K562 (cell line): ENCODE data around the gene LY6G5B. TPM values are rescaled to one million over a fixed set of nuclear protein-coding genes. Genes with fewer than 3 reads are reported as not detected.
A peak's percentile ranks its signal among the peaks of the same experiment; 100 is the strongest.

ENCODE experiments used
- CHD4 ChIP-seq: fragments of 200-600 bp; sonication (generic); IDR thresholded peaks from 3 replicates; pipeline ENCODE4 v1.6.1; 2012; ENCODE audit warnings: low read depth, mild to moderate bottlenecking, mixed read lengths, low read length, inconsistent platforms; ENCODE audit not compliant: insufficient read depth, insufficient replicate concordance, poor library complexity, severe bottlenecking
- DDX20 ChIP-seq: fragments of 450-650 bp; IDR thresholded peaks from 2 replicates; pipeline ENCODE4 v1.6.1; 2016; ENCODE audit warnings: missing genetic modification characterization, low read depth, mild to moderate bottlenecking, missing compliant biosample characterization, moderate library complexity
- HDAC6 ChIP-seq: IDR thresholded peaks from 2 replicates; pipeline ENCODE4 v1.6.1; 2012; ENCODE audit warnings: low read depth, mild to moderate bottlenecking, control low read depth, inconsistent platforms, low read length, moderate library complexity
- polyA plus RNA-seq, 8 experiments: library from polyadenylated mRNA; depleted of rRNA in 4 of 8; stranded (reverse) in 5 of 8; unstranded in 3 of 8; fragments of >200 nt; fragmentation: Nextera tagmentation in 2 of 8; fragmentation: Illumina TruSeq in 1 of 8; extraction: Ambion mirVana in 2 of 8; extraction: Trizol in 1 of 8; gene quantifications; 2 replicates each; pipeline versions ENCODE4 v1.2.1 to v1.2.3, GENCODE V29; 2011 to 2014; ENCODE audit warnings: inconsistent platforms in 1 of 8, missing spikeins in 1 of 8
- total RNA-seq, 7 experiments: library from RNA; depleted of rRNA in 6 of 7; stranded (reverse); fragments of >200 nt in 6 of 7; fragmentation: Illumina TruSeq in 2 of 7; extraction: Trizol in 2 of 7; gene quantifications; 2 replicates each; pipeline versions ENCODE4 v1.2.1 to v1.2.3, GENCODE V29; 2011 to 2021; ENCODE audit warnings: low replicate concordance in 1 of 7
- TF ChIP-seq, protein P1 (sequence below): fragments of 250-450 bp; sonication (Bioruptor Pico); IDR thresholded peaks from 2 replicates; pipeline ENCODE4 v1.4.0; 2020
- TF ChIP-seq, protein P2 (sequence below): fragments of 200-600 bp; sonication (generic); IDR thresholded peaks from one replicate; pipeline ENCODE4 v1.6.1; 2012; ENCODE audit warnings: mild to moderate bottlenecking, low read depth, low read length, inconsistent platforms
- TF ChIP-seq, protein P3 (sequence below): fragments of 450-650 bp; IDR thresholded peaks from 2 replicates; pipeline ENCODE4 v1.6.1; 2018; ENCODE audit not compliant: partially characterized antibody
- TF ChIP-seq, protein P4 (sequence below), 2 experiments: fragments of 200-800 bp in 1 of 2; sonication (Bioruptor generic) in 1 of 2; sonication (generic) in 1 of 2; formaldehyde crosslinking in 1 of 2; IDR thresholded peaks in 1 of 2; conservative IDR thresholded peaks in 1 of 2; 2 replicates each; pipeline versions ENCODE4 v1.5.0 to v1.6.1; 2016 to 2020; ENCODE audit warnings: missing compliant biosample characterization in 1 of 2, missing genetic modification characterization in 1 of 2, missing genetic modification reagents in 1 of 2

LY6G5B gene
- total and polyA plus RNA-seq, 9 of the 15 experiments (the other 6 are each of a cell fraction or from before 2014, with no cell fraction given) = 6.0 to 27.0 (median 7.5) TPM

DNA sequence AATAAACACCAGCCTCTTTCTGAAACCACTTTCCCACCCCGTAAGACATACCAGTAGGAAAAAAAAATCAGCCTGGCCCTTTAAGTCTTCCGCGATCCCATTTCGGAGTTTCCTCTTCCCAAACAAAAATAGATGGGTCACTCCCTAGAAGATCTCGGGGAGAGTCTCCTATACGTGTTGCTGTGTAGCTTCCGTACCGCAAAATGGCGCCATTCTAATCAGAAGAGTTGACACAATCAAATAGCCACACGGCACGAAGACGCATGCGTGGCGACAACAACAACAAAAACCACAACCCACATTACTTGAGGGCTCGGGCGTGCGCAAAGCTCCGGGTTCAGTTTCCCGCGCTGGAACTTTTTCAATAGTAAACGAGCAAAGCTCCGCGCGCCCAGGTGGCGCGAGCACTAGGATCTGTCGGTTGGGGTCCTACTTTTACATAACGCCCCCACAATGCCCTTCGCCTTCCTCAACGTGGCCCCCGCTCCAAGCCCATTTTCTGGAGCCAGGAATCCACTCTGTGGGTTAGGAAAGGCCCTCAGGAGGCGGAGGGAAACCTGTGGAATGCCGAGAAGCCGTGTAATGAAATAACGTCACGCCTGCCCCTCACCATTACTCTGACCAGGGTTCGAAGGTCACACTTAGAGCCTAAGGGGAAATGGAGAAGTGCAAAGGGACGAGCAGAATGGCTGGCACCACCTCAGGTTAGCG, 4.8 kb upstream of the LY6G5B start, which contains the start of gene GPANK1 (continued):
- TF ChIP-seq, protein P1, sequence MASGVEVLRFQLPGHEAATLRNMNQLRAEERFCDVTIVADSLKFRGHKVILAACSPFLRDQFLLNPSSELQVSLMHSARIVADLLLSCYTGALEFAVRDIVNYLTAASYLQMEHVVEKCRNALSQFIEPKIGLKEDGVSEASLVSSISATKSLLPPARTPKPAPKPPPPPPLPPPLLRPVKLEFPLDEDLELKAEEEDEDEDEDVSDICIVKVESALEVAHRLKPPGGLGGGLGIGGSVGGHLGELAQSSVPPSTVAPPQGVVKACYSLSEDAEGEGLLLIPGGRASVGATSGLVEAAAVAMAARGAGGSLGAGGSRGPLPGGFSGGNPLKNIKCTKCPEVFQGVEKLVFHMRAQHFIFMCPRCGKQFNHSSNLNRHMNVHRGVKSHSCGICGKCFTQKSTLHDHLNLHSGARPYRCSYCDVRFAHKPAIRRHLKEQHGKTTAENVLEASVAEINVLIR (CRISPR knock-in tag) = no peak
- TF ChIP-seq, protein P2, sequence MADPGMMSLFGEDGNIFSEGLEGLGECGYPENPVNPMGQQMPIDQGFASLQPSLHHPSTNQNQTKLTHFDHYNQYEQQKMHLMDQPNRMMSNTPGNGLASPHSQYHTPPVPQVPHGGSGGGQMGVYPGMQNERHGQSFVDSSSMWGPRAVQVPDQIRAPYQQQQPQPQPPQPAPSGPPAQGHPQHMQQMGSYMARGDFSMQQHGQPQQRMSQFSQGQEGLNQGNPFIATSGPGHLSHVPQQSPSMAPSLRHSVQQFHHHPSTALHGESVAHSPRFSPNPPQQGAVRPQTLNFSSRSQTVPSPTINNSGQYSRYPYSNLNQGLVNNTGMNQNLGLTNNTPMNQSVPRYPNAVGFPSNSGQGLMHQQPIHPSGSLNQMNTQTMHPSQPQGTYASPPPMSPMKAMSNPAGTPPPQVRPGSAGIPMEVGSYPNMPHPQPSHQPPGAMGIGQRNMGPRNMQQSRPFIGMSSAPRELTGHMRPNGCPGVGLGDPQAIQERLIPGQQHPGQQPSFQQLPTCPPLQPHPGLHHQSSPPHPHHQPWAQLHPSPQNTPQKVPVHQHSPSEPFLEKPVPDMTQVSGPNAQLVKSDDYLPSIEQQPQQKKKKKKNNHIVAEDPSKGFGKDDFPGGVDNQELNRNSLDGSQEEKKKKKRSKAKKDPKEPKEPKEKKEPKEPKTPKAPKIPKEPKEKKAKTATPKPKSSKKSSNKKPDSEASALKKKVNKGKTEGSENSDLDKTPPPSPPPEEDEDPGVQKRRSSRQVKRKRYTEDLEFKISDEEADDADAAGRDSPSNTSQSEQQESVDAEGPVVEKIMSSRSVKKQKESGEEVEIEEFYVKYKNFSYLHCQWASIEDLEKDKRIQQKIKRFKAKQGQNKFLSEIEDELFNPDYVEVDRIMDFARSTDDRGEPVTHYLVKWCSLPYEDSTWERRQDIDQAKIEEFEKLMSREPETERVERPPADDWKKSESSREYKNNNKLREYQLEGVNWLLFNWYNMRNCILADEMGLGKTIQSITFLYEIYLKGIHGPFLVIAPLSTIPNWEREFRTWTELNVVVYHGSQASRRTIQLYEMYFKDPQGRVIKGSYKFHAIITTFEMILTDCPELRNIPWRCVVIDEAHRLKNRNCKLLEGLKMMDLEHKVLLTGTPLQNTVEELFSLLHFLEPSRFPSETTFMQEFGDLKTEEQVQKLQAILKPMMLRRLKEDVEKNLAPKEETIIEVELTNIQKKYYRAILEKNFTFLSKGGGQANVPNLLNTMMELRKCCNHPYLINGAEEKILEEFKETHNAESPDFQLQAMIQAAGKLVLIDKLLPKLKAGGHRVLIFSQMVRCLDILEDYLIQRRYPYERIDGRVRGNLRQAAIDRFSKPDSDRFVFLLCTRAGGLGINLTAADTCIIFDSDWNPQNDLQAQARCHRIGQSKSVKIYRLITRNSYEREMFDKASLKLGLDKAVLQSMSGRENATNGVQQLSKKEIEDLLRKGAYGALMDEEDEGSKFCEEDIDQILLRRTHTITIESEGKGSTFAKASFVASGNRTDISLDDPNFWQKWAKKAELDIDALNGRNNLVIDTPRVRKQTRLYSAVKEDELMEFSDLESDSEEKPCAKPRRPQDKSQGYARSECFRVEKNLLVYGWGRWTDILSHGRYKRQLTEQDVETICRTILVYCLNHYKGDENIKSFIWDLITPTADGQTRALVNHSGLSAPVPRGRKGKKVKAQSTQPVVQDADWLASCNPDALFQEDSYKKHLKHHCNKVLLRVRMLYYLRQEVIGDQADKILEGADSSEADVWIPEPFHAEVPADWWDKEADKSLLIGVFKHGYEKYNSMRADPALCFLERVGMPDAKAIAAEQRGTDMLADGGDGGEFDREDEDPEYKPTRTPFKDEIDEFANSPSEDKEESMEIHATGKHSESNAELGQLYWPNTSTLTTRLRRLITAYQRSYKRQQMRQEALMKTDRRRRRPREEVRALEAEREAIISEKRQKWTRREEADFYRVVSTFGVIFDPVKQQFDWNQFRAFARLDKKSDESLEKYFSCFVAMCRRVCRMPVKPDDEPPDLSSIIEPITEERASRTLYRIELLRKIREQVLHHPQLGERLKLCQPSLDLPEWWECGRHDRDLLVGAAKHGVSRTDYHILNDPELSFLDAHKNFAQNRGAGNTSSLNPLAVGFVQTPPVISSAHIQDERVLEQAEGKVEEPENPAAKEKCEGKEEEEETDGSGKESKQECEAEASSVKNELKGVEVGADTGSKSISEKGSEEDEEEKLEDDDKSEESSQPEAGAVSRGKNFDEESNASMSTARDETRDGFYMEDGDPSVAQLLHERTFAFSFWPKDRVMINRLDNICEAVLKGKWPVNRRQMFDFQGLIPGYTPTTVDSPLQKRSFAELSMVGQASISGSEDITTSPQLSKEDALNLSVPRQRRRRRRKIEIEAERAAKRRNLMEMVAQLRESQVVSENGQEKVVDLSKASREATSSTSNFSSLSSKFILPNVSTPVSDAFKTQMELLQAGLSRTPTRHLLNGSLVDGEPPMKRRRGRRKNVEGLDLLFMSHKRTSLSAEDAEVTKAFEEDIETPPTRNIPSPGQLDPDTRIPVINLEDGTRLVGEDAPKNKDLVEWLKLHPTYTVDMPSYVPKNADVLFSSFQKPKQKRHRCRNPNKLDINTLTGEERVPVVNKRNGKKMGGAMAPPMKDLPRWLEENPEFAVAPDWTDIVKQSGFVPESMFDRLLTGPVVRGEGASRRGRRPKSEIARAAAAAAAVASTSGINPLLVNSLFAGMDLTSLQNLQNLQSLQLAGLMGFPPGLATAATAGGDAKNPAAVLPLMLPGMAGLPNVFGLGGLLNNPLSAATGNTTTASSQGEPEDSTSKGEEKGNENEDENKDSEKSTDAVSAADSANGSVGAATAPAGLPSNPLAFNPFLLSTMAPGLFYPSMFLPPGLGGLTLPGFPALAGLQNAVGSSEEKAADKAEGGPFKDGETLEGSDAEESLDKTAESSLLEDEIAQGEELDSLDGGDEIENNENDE = peak; percentile 71
- TF ChIP-seq, protein P3, sequence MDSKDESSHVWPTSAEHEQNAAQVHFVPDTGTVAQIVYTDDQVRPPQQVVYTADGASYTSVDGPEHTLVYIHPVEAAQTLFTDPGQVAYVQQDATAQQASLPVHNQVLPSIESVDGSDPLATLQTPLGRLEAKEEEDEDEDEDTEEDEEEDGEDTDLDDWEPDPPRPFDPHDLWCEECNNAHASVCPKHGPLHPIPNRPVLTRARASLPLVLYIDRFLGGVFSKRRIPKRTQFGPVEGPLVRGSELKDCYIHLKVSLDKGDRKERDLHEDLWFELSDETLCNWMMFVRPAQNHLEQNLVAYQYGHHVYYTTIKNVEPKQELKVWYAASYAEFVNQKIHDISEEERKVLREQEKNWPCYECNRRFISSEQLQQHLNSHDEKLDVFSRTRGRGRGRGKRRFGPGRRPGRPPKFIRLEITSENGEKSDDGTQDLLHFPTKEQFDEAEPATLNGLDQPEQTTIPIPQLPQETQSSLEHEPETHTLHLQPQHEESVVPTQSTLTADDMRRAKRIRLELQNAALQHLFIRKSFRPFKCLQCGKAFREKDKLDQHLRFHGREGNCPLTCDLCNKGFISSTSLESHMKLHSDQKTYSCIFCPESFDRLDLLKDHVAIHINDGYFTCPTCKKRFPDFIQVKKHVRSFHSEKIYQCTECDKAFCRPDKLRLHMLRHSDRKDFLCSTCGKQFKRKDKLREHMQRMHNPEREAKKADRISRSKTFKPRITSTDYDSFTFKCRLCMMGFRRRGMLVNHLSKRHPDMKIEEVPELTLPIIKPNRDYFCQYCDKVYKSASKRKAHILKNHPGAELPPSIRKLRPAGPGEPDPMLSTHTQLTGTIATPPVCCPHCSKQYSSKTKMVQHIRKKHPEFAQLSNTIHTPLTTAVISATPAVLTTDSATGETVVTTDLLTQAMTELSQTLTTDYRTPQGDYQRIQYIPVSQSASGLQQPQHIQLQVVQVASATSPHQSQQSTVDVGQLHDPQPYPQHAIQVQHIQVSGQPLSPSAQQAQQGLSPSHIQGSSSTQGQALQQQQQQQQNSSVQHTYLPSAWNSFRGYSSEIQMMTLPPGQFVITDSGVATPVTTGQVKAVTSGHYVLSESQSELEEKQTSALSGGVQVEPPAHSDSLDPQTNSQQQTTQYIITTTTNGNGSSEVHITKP = no peak
- TF ChIP-seq HDAC6 (no peak), DDX20 (tag) (no peak), CHD4 (no peak)
- TF ChIP-seq, protein P4, sequence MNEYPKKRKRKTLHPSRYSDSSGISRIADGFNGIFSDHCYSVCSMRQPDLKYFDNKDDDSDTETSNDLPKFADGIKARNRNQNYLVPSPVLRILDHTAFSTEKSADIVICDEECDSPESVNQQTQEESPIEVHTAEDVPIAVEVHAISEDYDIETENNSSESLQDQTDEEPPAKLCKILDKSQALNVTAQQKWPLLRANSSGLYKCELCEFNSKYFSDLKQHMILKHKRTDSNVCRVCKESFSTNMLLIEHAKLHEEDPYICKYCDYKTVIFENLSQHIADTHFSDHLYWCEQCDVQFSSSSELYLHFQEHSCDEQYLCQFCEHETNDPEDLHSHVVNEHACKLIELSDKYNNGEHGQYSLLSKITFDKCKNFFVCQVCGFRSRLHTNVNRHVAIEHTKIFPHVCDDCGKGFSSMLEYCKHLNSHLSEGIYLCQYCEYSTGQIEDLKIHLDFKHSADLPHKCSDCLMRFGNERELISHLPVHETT (CRISPR knock-in tag; conservative IDR thresholded peaks at IDR 0.05 in 1 of 2, IDR thresholded peaks at IDR 0.05 in 1 of 2) = no peak
